ENCODE data around the gene OR4C16. TPM values are rescaled to one million over a fixed set of nuclear protein-coding genes. Genes with fewer than 3 reads are reported as not detected.

Gene OR4C16
- total and polyA plus RNA-seq, 2 of the 8 experiments (the other 6 are each of a cell fraction or from before 2014, with no cell fraction given), result not detected

DNA sequence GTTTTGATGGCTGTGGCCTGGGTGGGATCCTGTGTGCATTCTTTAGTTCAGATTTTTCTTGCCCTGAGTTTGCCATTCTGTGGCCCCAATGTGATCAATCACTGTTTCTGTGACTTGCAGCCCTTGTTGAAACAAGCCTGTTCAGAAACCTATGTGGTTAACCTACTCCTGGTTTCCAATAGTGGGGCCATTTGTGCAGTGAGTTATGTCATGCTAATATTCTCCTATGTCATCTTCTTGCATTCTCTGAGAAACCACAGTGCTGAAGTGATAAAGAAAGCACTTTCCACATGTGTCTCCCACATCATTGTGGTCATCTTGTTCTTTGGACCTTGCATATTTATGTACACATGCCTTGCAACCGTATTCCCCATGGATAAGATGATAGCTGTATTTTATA is 620 bp downstream of the OR4C16 start:
- no peaks in the 10 kb centered on the region for H3K36me3 ChIP-seq (ENCODE audit: control insufficient read depth in 2 of 4, insufficient read depth in 4 of 4, low read length in 3 of 4)
- H3K79me1 ChIP-seq (ENCODE audit: low read depth, low read length), result no peaks in the 10 kb centered on the region
- no peak overlapping the region for H3K9ac ChIP-seq (replicated peaks in 1 of 4; ENCODE audit: extremely low read depth in 1 of 4, low read depth in 3 of 4, low read length in 3 of 4)
- H3K79me2 ChIP-seq (ENCODE audit: control insufficient read depth in 1 of 2, insufficient read depth in 2 of 2, low read length in 2 of 2), result no peaks in the 10 kb centered on the region
- no peak for TF ChIP-seq SP1 (IDR thresholded peaks at IDR 0.05; ENCODE audit: low read depth, low read length)
- H3K4me3 ChIP-seq (ENCODE audit: extremely low read depth in 1 of 4, insufficient read depth in 2 of 4, low read depth in 3 of 4, low read length in 4 of 4), result no peak overlapping the region
- FAIRE-seq (no peak), DNase-seq (ENCODE audit: low read depth in 1 of 2, low spot score in 2 of 2) (no peak)
- peaks cover 53 to 58% of the 10 kb centered on the region in 2 experiments for H3K9me3 ChIP-seq (ENCODE audit: insufficient read depth in 2 of 2, low read depth in 1 of 2, low read length in 1 of 2)
- H3K4me1 ChIP-seq (replicated peaks in 1 of 4; ENCODE audit: control insufficient read depth in 3 of 4, insufficient read depth in 4 of 4, low read length in 3 of 4), result no peaks in the 10 kb centered on the region
- no peak overlapping the region for H4K91ac ChIP-seq (replicated peaks; ENCODE audit: insufficient read length, low read length)
- ChIA-PET CTCF (ENCODE audit: partially characterized antibody) (no interaction called here), POLR2A (ENCODE audit: partially characterized antibody) (no interaction called here)
- H3K56ac ChIP-seq (replicated peaks; ENCODE audit: insufficient read length, low read depth, low read length), result no peak overlapping the region
- H3K4me2 ChIP-seq (ENCODE audit: insufficient read depth in 1 of 2, low read depth in 2 of 2, low read length in 2 of 2), result no peak overlapping the region
- H2BK120ac ChIP-seq (replicated peaks; ENCODE audit: low read depth, low read length), result no peak overlapping the region
- H3K27me3 ChIP-seq (replicated peaks in 1 of 4; ENCODE audit: control insufficient read depth in 3 of 4, extremely low read depth in 1 of 4, insufficient read depth in 3 of 4, low read length in 3 of 4), result no peaks in the 10 kb centered on the region
- H3K23me2 ChIP-seq (ENCODE audit: low read depth, low read length), result no peaks in the 10 kb centered on the region
- H3K23ac ChIP-seq (ENCODE audit: insufficient read length), result no peak overlapping the region
- H2BK15ac ChIP-seq (ENCODE audit: low read length), result no peak overlapping the region
- no peak overlapping the region for H2BK20ac ChIP-seq (ENCODE audit: low read length)
- no peak overlapping the region for H3K4ac ChIP-seq (replicated peaks; ENCODE audit: insufficient read length, low read depth, low read length)
- no peak overlapping the region for H3K18ac ChIP-seq (ENCODE audit: extremely low read depth, low read length)
- H3K14ac ChIP-seq (ENCODE audit: insufficient read length), result no peak overlapping the region
- H2BK5ac ChIP-seq (ENCODE audit: low read depth, low read length), result no peak overlapping the region
- WGBS, 2 experiments (ENCODE audit: extremely low coverage in 1 of 2, insufficient coverage in 1 of 2, insufficient read length in 1 of 2, insufficient replicate concordance in 2 of 2, low coverage in 1 of 2, low lambda C conversion rate in 2 of 2, missing lambda C conversion rate in 1 of 2), result 64% methylated on average over 1 of the region's 1 CpG; no CpG with 5 or more reads in 1 of the 2 experiments
- no peak overlapping the region for H2AFZ ChIP-seq (ENCODE audit: low read length)
- no peak overlapping the region for H3K27ac ChIP-seq (ENCODE audit: low read depth, low read length)
- H4K8ac ChIP-seq (ENCODE audit: extremely low read depth, insufficient read depth, low read length), result no peak overlapping the region
- H2BK12ac ChIP-seq (ENCODE audit: low read depth, low read length), result no peak overlapping the region
- no peak overlapping the region for H4K5ac ChIP-seq (ENCODE audit: insufficient read length, low read depth, low read length)
- H2AK5ac ChIP-seq (ENCODE audit: low read depth, low read length), result no peak overlapping the region
- no peaks in the 10 kb centered on the region for H4K20me1 ChIP-seq (replicated peaks in 1 of 2; ENCODE audit: control insufficient read depth in 1 of 2, insufficient read depth in 2 of 2, low read length in 2 of 2)
